Gastrocnemius medialis (tissue), 4 donors: ENCODE results near the gene MIXL1. TPM values are rescaled to one million over a fixed set of nuclear protein-coding genes. Genes with fewer than 3 reads are reported as not detected.

Source experiments
- ATAC-seq, 2 donors: fragments of 150-250 bp; one replicate each; pipeline ENCODE4 v1.9.1; 2016
- DNase-seq, 2 donors: peaks; one replicate each; pipeline ENCODE4 v3.0.0-alpha.2; 2019
- H3K27ac ChIP-seq, 4 donors: fragments of 200-600 bp; sonication (generic); 1 replicate in 1 of 4; 2 replicates in 3 of 4; pipeline ENCODE4 v1.5.1; 2016 to 2018; ENCODE audit warnings: mild to moderate bottlenecking in 2 of 4, moderate library complexity in 1 of 4
- H3K27me3 ChIP-seq, 3 donors: fragments of 200-600 bp; sonication (generic) in 2 of 3; 1 replicate in 1 of 3; 2 replicates in 2 of 3; pipeline versions ENCODE4 v1.5.1 to v1.6.0; 2016 to 2019; ENCODE audit warnings: mild to moderate bottlenecking in 1 of 3, moderate library complexity in 1 of 3
- H3K36me3 ChIP-seq, 2 donors: fragments of 200-600 bp; sonication (generic) in 1 of 2; one replicate each; pipeline ENCODE4 v1.5.1; 2017 to 2018
- H3K4me1 ChIP-seq, 2 donors: fragments of 200-600 bp; sonication (generic) in 1 of 2; one replicate each; pipeline ENCODE4 v1.5.1; 2016 to 2017; ENCODE audit warnings: mild to moderate bottlenecking in 2 of 2
- H3K4me3 ChIP-seq, 4 donors: fragments of 200-600 bp; sonication (generic) in 3 of 4; 1 replicate in 1 of 4; 2 replicates in 3 of 4; pipeline ENCODE4 v1.5.1; 2016 to 2019; ENCODE audit warnings: mild to moderate bottlenecking in 2 of 4
- H3K9me3 ChIP-seq, 3 donors: fragments of 200-600 bp; sonication (generic) in 2 of 3; 1 replicate in 1 of 3; 2 replicates in 2 of 3; pipeline ENCODE4 v1.5.1; 2016 to 2019
- CTCF ChIP-seq, 5 experiments: fragments of 450-650 bp in 3 of 5; fragments of 200-600 bp in 2 of 5; sonication (generic) in 2 of 5; IDR thresholded peaks in 4 of 5; conservative IDR thresholded peaks in 1 of 5; 1 replicate in 4 of 5; 2 replicates in 1 of 5; pipeline ENCODE4 v1.5.1; 2016 to 2019; ENCODE audit warnings: antibody characterized with exemption in 5 of 5, mild to moderate bottlenecking in 3 of 5, moderate library complexity in 3 of 5
- POLR2A ChIP-seq, 2 donors: fragments of 450-650 bp; IDR thresholded peaks; one replicate each; pipeline ENCODE4 v1.6.1; 2017; ENCODE audit warnings: antibody characterized with exemption in 2 of 2, mild to moderate bottlenecking in 2 of 2, moderate library complexity in 2 of 2
- in situ Hi-C, 4 donors: fragments of 200-750 bp; cut with MboI; loops; one replicate each; pipeline versions ENCODE4 v1.15.0 to v1.8.0; 2017; ENCODE audit warnings: low sequenced_read_pairs in 4 of 4
- intact Hi-C: fragments of 100-400 bp; cut with DNase I; formaldehyde crosslinking; loops from one replicate; pipeline ENCODE4 v1.15.1; 2023; ENCODE audit warnings: low total_unique reads
- total RNA-seq, 4 donors: library from RNA; depleted of rRNA; stranded (reverse); fragments of >200 nt; gene quantifications; one replicate each; pipeline versions ENCODE4 v1.1.0 to v1.2.3, GENCODE V29; 2016

Gene MIXL1
- total RNA-seq, 4 donors from 2014 or later, result not detected

GRCh38 chr1:226186124-226187018 lies 37.1 kb upstream of the MIXL1 start, which contains the start of gene ACBD3:
TSS of gene ACBD3 (minus strand) at chr1:226186741. CDS start at chr1:226186675, 66 bp downstream.
- intact Hi-C loops, result loop anchor here (2.0 to 5.0 kb wide), 2 partner anchors 64 to 124 kb away; partner anchors contain the start of gene H3-3A
- ATAC-seq, result peak; percentile 97 to 98
- Histone ChIP-seq H3K4me3 (peak within 1 kb of the TSS; percentile 89 to 100 (median 94)), H3K4me1 (peaks cover 27 to 42% of the 10 kb centered on the region in 2 donors), H3K27ac (peak within 1 kb of the TSS; percentile 89 to 97 (median 92)), H3K36me3 (no peaks in the 10 kb centered on the region), H3K9me3 (no peaks in the 10 kb centered on the region), H3K27me3 (no peaks in the 10 kb centered on the region)
- in situ Hi-C loops, result loop anchor here in 1 of 4 donors (10.0 kb wide), 1 partner anchor 122 kb away; the partner anchor contains the start of gene H3-3A
- peak; percentile 83 to 86 for DNase-seq
- peak; percentile 83 to 95 for TF ChIP-seq POLR2A (IDR thresholded peaks at IDR 0.05)
- TF ChIP-seq CTCF (IDR thresholded peaks at IDR 0.05 in 4 of 5, conservative IDR thresholded peaks at IDR 0.05 in 1 of 5), result peak in 2 of 5 experiments; percentile 30 to 41

- H3K4me3 ChIP-seq, result peak overlapping the region; percentile 89 to 100 (median 94)
- intact Hi-C loops, result loop anchor here (2.0 to 5.0 kb wide), 2 partner anchors 65 to 124 kb away; partner anchors contain the start of gene H3-3A
- DNase-seq (no peak), ATAC-seq (no peak)
- H3K27me3 ChIP-seq, result no peaks in the 10 kb centered on the region
- TF ChIP-seq CTCF (IDR thresholded peaks at IDR 0.05 in 4 of 5, conservative IDR thresholded peaks at IDR 0.05 in 1 of 5), result no peak
- TF ChIP-seq POLR2A (IDR thresholded peaks at IDR 0.05), result no peak
- peaks cover 23 to 37% of the 10 kb centered on the region in 2 donors for H3K4me1 ChIP-seq
- no peaks in the 10 kb centered on the region for H3K9me3 ChIP-seq
- no peaks in the 10 kb centered on the region for H3K36me3 ChIP-seq
- in situ Hi-C loops, result loop anchor here in 1 of 4 donors (10.0 kb wide), 1 partner anchor 122 kb away; the partner anchor contains the start of gene H3-3A
- peak overlapping the region; percentile 89 to 97 (median 92) for H3K27ac ChIP-seq
These were observed 36.5 kb upstream of the MIXL1 start for GRCh38 chr1:226187019-226187322.

- in situ Hi-C loops, result loop anchor here in 1 of 4 donors (10.0 kb wide), 1 partner anchor 123 kb away; the partner anchor contains the start of gene H3-3A
- intact Hi-C loops, result loop anchor here (2.0 to 5.0 kb wide), 2 partner anchors 65 to 125 kb away; partner anchors contain the start of gene H3-3A
- Histone ChIP-seq H3K27me3 (no peaks in the 10 kb centered on the region), H3K4me3 (peak overlapping the region; percentile 89 to 100 (median 94)), H3K27ac (peak overlapping the region; percentile 89 to 97 (median 92)), H3K36me3 (no peaks in the 10 kb centered on the region), H3K9me3 (no peaks in the 10 kb centered on the region), H3K4me1 (peaks cover 21 to 33% of the 10 kb centered on the region in 2 donors)
- TF ChIP-seq CTCF (IDR thresholded peaks at IDR 0.05 in 4 of 5, conservative IDR thresholded peaks at IDR 0.05 in 1 of 5), result no peak
- no peak for TF ChIP-seq POLR2A (IDR thresholded peaks at IDR 0.05)
- no peak for ATAC-seq
- no peak for DNase-seq
These were observed 36.1 kb upstream of the MIXL1 start for GRCh38 chr1:226187380-226187779.

GRCh38 chr1:226195144-226195543 lies 28.3 kb upstream of the MIXL1 start:
- in situ Hi-C loops, result loop anchor here (5.0 to 10.0 kb wide), 4 partner anchors 60 to 73 kb away; no protein-coding TSS in a partner anchor
- TF ChIP-seq CTCF (IDR thresholded peaks at IDR 0.05 in 4 of 5, conservative IDR thresholded peaks at IDR 0.05 in 1 of 5) (no peak), POLR2A (IDR thresholded peaks at IDR 0.05) (no peak)
- H3K27me3 ChIP-seq, result no peaks in the 10 kb centered on the region
- no peak overlapping the region for H3K27ac ChIP-seq
- DNase-seq (no peak), ATAC-seq (no peak)
- H3K4me3 ChIP-seq, result no peak overlapping the region
- intact Hi-C loops, result no loop called here
- no peaks in the 10 kb centered on the region for H3K9me3 ChIP-seq
- no peaks in the 10 kb centered on the region for H3K36me3 ChIP-seq
- no peaks in the 10 kb centered on the region for H3K4me1 ChIP-seq
